ENCODE results near the gene MAMLD1.
"Not testable (repeated sequence)": the region's sequence is repeated elsewhere in the genome, so short reads cannot be mapped to it uniquely, and the experiment has no call there.

DNA sequence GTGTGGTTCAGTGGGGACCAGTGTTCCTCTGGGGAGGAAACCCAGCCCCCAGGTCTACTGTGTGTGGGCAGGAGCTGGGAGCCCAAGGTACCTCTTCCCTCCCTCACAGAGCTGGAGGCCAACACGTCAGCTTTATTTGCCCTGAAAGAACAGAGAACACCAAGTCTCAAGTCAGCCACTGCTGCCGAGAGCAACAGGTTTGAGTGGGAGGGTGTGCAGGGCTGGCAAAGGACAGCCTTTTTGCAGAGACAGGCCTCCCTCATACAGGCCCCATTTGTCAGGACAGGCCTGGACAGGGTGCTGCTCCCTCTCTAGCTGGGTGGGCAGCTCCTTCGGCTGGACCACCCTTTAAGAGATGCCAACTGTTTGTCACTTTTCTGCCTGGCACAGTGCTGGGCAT is 22.8 kb upstream of the MAMLD1 start:
- TF ChIP-seq POLR2A (IDR thresholded peaks at IDR 0.05), result not testable (repeated sequence)
- TF ChIP-seq, protein P1, sequence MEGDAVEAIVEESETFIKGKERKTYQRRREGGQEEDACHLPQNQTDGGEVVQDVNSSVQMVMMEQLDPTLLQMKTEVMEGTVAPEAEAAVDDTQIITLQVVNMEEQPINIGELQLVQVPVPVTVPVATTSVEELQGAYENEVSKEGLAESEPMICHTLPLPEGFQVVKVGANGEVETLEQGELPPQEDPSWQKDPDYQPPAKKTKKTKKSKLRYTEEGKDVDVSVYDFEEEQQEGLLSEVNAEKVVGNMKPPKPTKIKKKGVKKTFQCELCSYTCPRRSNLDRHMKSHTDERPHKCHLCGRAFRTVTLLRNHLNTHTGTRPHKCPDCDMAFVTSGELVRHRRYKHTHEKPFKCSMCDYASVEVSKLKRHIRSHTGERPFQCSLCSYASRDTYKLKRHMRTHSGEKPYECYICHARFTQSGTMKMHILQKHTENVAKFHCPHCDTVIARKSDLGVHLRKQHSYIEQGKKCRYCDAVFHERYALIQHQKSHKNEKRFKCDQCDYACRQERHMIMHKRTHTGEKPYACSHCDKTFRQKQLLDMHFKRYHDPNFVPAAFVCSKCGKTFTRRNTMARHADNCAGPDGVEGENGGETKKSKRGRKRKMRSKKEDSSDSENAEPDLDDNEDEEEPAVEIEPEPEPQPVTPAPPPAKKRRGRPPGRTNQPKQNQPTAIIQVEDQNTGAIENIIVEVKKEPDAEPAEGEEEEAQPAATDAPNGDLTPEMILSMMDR (IDR thresholded peaks at IDR 0.05 in 4 of 5, conservative IDR thresholded peaks at IDR 0.05 in 1 of 5), result not testable (repeated sequence)

Data from gastrocnemius medialis (tissue), 4 donors.